HepG2 (cell line): ENCODE measurements around the gene ADAMTS2.
"Not testable (repeated sequence)": the region's sequence is repeated elsewhere in the genome, so short reads cannot be mapped to it uniquely, and the experiment has no call there.

ENCODE experiments used
- BCL6 ChIP-seq: IDR thresholded peaks from 2 replicates; pipeline ENCODE4 v1.6.1; 2016; ENCODE audit warnings: missing genetic modification reagents, missing compliant biosample characterization
- EZH2 ChIP-seq: conservative IDR thresholded peaks from 2 replicates; pipeline ENCODE4 v1.6.1; 2012; ENCODE audit warnings: mild to moderate bottlenecking, low read depth, low read length, moderate library complexity
- PAWR ChIP-seq: sonication (generic); formaldehyde crosslinking; IDR thresholded peaks from 2 replicates; pipeline ENCODE4 v1.4.0; 2020; ENCODE audit warnings: missing genetic modification reagents, mild to moderate bottlenecking, borderline replicate concordance
- PREB ChIP-seq: sonication (generic); formaldehyde crosslinking; IDR thresholded peaks from 2 replicates; pipeline ENCODE4 v1.4.0; 2020; ENCODE audit warnings: missing genetic modification reagents
- ZBTB25 ChIP-seq: IDR thresholded peaks from 2 replicates; pipeline ENCODE4 v1.6.1; 2018; ENCODE audit warnings: missing genetic modification reagents

- TF ChIP-seq PREB (CRISPR knock-in tag); EZH2; BCL6 (CRISPR knock-in tag); PAWR (CRISPR knock-in tag); ZBTB25 (CRISPR knock-in tag): not testable (repeated sequence)
These were observed 61.4 kb downstream of the ADAMTS2 start for GRCh38 chr5:179283908-179284307.
